22Rv1 (cell line): ENCODE measurements around the gene PCDHB12.

Source experiments
- ZFX ChIP-seq: fragments of 450-650 bp; IDR thresholded peaks from 2 replicates; pipeline ENCODE4 v1.6.1; 2017; ENCODE audit warnings: antibody characterized with exemption, borderline replicate concordance
- TF ChIP-seq, protein P1 (sequence below): fragments of 450-650 bp; IDR thresholded peaks from 2 replicates; pipeline ENCODE4 v1.5.1; 2017; ENCODE audit warnings: mild to moderate bottlenecking

DNA sequence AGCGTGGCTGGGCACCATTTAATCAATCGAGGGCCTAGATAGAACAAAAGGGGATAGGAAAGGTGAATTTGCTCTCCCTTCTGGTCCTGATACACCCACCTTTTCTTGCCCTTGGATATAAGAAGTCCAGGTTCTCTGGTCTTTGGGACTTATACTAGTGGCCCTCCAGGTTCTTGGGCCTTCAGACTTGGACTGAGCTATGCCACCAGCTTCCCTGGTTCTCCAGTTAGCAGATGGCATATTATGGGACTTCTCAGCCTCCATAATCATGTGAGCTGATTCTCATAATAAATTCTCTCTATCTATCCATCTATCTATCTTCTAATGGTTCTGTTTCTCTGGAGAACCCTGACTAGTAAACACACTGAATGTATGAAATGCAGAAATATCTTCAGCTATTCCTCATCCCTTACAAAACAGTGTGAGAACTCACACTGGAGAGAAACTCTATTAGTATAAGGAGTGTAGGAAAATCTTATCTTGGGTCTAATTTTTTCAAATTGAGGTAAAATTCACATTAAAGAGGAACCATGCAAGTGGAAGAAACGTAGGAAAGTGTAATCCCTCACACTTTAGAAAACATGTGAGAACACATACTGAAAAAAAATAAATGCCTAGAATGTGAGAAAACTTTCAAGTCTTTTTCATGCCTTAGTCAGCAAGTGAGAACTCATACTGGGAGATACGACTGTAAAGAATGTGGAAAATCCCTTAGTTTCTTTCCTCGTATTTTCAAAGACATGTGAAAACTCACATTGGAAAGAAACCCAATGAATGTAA, 52.1 kb downstream of the PCDHB12 start:
- TF ChIP-seq, protein P1, sequence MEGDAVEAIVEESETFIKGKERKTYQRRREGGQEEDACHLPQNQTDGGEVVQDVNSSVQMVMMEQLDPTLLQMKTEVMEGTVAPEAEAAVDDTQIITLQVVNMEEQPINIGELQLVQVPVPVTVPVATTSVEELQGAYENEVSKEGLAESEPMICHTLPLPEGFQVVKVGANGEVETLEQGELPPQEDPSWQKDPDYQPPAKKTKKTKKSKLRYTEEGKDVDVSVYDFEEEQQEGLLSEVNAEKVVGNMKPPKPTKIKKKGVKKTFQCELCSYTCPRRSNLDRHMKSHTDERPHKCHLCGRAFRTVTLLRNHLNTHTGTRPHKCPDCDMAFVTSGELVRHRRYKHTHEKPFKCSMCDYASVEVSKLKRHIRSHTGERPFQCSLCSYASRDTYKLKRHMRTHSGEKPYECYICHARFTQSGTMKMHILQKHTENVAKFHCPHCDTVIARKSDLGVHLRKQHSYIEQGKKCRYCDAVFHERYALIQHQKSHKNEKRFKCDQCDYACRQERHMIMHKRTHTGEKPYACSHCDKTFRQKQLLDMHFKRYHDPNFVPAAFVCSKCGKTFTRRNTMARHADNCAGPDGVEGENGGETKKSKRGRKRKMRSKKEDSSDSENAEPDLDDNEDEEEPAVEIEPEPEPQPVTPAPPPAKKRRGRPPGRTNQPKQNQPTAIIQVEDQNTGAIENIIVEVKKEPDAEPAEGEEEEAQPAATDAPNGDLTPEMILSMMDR = no peak
- TF ChIP-seq ZFX = no peak
